Activated T-cell treated with anti-CD3 and anti-CD28 coated beads for 24 hours (primary cell): ENCODE data around the gene FOXK1.

Experiments used
- DNase-seq: peaks from one replicate; pipeline ENCODE4 v3.0.0-alpha.2; 2020; ENCODE audit warnings: low read depth

FOXK1 gene

DNA sequence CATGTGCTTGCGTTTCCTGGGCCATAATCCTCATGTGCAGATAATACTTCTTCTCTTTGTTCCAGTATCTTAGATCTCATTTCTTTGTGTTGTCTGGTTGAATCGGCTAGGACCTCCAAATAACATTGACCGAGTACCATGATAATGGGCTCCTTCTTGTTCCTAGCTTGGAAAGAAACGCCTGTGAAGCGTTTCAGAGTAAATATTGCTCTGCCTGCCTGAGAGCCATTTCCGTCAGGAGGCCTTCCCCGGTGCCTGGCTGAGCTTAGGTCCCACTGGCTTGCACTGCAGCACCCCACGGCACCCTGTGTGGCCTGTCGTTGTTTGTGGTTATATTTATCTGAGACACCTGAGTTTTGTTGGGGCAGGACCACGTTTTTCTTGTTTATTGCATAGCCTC lies 17.7 kb downstream of the FOXK1 start:
- no peak for DNase-seq

DNA sequence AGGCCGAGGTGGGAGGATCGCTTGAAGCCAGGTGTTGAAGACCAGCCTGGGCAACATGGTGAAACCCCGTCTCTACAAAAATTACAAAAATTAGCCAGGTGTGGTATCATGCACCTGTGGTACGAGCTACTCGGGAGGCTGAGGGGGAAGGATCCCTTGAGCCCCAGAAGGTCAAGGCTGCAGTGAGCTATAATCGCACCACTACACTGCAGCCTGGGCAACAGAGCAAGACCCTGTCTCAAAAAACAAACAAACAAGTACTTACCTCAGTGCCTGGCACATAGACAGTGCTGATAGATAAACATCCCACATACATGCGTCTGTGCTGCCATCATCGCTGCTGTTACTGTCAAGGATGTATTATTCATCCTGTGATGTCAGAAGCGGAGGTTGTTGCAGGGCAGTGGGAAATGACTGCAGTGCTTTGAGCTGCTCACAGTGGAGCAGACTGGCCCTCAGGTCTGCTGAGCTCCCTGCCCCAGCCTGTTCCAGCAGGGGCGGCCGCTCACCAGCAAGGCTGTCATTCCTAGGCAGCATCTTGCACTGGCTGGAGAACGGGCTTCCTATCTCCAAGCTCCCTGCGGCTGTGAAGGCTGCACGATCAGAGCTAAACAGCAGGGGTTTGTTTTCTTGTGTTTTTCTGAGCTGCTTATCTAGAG lies 18.6 kb downstream of the FOXK1 start:
- no peak for DNase-seq

DNA sequence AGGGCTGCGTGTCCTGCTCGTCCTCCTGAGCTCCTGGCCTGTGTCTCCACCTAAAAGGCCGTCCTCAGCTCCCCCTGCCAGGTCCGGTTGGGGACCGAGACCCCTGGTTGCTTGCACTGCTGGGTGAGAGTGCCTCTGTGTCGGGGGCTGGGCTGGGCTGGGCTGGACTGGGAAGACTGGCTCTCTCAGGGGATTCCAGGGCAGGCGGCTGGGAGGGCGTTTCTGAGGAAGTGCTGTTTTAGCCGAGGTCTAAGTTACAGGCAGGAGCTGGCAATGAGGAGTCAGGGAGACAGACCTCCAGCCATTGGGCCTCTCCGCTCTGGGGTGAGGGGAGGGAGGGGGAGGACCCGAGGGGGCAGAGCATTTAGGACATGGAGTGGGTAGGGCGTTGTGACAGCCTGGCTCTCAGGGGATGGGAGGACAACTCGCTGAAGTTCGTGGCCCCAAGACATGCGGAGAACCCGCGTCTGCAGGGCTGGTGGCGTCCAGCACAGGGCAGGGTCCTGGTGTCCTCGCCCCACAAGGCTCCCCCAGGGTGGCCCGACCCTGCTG lies 20.9 kb downstream of the FOXK1 start:
- DNase-seq: no peak

DNA sequence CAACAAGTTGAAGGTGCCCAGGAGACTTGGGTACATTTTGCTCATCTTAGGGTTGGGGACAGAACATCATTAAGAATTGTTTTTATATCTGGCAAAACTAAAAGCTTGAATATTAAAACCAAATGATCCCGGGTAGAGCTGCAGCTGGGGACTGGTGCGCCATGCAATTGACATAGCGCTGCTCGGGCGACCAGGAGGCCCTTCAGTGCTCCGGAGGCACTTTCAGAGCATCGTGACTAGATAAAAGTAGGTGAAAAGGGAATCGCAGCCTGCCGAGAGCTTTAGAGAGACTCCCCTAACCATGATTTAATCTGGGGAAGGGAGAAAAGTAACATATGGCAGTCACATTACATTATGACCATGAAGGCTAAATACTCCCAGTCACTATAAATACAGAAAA lies 21.4 kb downstream of the FOXK1 start:
- DNase-seq: no peak

DNA sequence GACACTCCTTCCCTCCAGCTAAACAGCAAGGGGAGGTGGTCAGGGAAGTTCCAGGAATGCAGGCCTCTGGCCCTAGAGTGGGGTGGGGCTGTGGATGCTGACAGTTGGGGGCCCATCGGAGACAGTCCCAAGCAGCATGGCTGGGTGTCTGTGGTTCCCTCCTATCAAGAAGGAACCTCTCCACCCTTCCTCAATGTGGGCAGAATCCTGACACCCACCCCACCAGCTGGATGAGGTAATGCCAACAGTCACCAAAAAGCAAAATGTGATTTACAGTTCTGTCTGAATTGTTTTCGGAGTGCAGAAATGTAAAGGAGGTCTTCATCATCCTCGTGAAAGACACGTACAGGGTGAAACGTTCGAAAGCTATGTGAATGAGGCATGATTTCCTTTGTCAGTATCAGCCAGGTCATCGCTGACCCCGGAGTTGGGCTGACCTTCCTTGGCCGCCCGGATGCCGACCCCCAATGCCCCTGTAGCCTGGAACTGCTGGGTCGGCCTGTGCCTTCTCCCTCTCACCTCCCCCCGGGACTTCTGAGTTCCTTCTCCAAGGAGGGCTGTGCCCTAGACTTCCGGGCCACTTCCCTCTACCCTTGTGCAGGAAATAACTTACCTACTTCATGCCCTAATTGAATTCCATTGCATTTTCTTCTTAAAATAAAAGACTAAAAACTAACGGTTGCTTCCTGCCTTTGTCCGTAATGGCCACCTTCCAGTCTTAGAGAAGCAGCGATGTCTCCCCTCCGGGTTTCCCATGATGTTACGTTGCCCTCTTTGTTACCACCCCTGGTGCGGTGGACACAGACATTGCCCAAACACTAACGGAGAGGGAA lies 24.5 kb downstream of the FOXK1 start:
- no peak for DNase-seq

DNA sequence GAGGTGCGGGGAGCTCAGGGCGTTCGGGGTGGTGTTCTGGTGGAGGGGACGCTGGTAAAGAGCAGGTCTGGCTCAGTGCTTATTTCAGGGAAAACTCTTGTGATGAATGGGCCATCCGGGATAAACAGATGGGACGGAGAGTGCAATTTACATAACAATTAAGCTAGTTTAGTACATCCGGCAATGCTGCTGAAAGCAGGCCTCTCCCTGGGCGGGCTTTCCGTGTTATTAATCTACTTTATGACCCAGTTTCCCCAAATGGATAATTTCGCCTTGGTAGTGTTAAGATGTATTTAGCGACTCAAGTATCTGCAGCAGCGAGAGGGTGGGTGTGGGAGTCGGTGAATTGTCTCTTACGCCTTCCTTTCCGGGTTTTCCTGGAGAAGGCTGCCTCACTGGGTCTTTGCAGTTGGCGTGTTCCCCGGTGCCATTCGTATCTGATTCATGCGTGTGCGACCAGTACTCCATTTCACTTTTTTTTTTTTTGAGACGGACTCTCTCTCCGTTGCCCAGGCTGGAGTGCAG lies 25.2 kb downstream of the FOXK1 start:
- no peak for DNase-seq

DNA sequence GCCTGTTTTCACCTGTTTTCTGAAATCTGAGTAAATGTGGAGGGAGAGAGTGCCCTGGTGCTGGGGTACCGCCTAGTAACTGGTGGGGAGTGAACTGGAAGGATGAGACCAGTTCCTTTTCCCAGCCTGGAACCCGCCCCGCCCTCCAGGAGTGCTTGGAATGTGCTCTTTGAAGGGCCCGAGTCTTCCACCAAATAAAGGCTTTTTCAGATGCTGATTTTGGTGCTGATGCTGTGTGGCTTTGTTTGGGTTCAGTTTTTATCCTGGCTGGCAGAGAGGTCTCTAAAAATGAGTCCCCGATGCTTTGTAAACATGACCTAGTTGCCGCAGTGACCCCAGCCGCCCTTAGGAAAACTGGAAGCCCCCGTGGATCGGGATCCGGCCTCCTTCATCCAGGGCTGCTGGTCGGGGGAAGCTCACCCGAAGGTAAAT lies 25.9 kb downstream of the FOXK1 start:
- DNase-seq: no peak

DNA sequence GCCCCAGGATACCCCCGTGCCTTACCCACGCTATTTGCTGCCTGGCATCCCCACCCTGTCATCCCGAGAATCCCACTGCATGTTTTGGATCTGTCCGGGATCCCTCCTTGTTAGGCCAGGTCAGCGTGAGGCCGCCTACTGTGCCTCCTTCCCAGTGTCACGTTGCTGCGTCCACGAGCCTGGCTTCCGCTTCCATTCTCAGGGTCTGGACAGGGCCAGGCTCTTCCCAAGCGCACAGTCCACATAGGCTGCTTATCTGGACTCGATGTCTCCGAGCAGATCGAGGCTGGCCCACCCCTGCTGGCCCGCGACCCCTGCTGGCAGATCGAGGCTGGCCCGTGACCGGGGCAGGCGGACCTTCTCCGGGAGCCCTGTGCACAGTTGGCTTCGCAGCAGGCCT lies 27.1 kb downstream of the FOXK1 start:
- no peak for DNase-seq

DNA sequence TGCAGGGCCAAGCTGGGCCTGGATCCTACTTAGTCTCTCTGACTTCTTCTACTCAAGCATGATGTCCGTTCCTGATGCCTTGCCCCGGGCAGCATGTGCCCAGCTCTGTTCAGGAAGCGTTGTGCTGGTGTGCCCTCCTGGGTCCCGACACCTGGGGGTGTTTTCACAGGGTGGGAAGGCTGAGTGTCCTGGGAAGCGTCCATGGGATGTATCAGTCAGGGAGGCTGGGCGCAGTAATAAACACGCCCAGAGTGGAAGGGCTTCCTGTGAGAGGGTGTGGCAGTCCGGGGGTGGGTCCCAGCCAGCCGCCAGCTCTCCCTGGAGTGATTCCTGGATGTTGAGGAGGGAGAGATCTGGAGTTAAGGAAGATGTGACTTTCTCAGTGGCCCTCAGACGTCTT lies 29.0 kb downstream of the FOXK1 start:
- no peak for DNase-seq

DNA sequence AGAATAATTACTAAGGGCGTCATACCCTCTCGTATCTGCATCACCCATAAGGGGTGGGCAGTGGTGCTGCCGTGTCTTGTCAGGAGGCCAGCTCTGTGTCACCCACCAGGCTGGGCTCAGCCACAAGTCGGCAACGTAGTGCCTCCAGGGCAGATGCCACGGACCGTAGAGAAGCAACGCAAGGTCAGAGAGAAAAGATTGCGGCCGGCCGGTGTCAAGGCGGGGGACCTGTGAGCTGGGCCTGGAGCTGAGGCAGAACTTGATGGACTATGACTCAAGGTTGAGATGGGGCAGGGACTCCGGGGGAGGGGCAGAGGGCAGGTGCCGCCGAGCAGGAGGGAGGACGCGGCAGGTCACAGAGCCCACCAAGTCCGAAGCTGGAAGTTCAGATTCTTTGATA lies 29.5 kb downstream of the FOXK1 start:
- no peak for DNase-seq

DNA sequence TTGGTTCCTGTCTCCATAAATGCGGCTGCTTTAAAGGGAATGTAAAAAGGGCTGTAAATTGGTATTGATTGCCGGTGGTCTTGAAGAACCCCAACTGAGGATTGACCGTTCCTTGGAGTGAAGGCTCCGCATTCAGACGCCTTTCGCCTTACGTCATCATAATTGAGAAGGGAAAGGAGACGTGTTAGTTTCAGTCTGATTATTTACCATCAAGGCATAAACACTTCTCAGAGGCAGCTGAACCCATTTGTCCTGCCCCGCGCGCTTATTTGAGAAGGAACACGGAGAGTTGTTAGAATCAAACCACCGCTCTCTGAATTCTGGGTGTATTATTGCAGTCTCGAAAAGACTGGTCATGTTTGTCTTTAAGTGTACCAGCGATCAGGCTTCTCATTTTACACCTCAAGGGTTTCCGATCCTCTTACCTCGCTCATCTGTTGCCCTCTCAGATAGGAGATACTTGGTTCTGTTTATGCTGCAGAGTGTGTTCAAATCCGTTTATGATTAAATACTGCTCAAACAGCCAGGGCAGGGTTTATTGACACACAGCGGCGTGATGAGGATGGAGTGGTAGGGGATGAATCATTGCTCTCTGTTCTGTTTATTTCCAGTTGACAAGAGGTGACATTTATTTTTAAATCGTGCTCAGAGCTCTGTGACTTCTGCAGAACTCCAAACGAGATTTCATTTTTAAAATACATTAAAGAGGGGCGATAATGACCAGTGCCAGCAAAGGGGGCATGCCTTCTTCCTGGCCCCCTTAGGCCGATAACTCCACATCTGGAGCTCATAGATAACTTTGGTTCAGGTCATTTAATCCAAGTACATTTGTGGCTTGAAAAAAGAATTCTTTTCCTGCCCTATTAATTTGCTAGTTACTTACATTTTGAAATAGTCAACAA lies 30.4 kb downstream of the FOXK1 start:
- DNase-seq: no peak

DNA sequence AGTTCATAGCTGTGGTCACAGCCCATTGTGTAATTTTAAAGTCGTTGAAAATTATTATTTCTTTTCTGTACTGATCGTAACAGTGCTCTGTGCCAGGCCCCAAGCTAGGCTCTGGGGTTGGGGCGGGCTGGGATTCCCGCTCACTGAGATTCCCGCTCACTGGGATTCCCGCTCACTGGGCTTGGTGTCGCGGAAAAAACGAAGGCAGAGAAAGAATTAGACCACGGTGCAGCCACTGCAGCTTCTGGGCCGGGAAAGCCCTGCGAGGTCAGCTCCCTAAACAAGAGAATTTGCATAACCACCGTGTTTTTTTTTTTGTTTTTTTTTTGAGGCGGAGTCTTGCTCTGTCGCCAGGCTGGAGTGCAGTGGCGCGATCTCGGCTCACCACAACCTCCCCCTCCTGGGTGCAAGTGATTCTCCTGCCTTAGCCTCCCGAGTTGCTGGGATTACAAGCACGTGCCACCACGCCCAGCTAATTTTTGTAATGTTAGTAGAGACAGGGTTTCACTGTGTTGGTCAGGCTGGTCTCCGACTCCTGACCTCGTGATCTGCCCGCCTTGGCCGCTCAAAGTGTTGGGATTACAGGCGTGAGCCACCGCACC lies 31.2 kb downstream of the FOXK1 start:
- DNase-seq: no peak

DNA sequence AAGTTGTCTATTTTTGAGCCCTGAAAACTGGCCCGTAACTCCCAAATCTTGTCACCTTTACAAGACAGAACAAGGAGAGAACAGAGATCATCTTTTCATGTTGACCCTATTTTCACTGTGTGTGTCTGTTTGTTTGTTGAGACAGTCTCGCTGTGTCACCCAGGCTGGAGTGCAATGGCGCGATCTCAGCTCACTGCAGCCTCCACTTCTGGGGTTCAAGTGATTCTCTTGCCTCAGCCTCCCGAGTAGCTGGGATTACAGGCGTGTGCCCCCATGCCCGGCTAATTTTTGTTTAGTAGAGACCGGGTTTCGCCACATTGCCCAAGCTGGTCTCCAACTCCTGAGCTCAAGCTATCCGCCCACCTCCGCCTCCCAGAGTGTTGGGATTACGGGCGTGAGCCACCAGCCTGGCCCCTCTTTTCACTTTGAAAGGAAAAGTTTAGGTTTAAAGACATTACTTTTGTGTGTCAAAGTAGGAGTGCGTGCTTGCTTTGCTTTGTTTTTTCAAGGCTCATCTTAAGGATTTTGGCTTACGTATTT lies 32.1 kb downstream of the FOXK1 start:
- DNase-seq: no peak

DNA sequence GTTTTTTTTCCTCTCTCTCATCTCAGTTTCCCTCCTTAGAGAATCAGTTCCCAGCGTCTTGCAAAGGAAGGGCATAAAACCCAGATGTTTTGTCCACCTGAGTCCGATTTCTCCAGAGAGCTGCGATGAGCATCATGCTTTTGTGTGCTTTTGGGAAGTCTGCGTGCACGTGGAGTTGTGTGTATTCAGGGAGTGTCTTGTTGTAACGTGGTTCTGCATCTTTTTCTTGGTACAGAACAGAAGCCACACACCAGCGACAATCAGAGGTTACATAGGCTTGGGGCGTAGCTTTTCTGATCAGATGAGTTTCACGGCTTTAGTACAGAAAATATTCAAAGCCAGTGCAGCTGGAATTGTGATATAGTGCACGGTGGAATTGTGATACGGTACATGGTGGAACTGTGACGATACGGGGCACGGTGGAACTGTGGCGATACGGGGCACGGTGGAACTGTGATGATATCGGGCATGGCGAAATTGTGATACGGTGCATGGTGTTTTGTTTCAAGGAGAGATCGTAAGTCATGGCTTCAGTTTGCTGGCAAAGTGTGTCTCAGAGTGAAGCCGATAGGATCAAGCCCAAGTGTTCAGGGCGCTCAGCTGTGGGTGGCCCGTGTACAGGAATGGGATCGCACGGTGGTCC lies 32.8 kb downstream of the FOXK1 start:
- no peak for DNase-seq

DNA sequence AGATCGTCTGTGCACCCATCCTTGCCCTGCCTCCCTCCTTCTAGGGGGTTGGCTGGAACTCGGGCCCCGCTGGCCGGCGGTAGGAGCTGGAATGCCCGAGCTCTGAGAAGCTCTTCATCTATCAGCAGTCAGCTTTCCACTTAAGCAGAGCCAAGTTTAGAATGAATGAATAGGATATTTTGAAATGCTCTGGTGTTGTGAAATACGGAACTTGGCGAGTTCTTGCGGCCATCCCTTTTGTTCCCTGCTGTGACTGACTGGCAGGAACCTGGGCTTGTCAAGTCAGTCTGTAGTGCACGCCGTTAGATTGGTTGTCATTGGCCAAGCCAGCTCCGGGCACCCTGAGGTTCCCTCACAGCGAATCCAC lies 33.3 kb downstream of the FOXK1 start:
- no peak for DNase-seq

DNA sequence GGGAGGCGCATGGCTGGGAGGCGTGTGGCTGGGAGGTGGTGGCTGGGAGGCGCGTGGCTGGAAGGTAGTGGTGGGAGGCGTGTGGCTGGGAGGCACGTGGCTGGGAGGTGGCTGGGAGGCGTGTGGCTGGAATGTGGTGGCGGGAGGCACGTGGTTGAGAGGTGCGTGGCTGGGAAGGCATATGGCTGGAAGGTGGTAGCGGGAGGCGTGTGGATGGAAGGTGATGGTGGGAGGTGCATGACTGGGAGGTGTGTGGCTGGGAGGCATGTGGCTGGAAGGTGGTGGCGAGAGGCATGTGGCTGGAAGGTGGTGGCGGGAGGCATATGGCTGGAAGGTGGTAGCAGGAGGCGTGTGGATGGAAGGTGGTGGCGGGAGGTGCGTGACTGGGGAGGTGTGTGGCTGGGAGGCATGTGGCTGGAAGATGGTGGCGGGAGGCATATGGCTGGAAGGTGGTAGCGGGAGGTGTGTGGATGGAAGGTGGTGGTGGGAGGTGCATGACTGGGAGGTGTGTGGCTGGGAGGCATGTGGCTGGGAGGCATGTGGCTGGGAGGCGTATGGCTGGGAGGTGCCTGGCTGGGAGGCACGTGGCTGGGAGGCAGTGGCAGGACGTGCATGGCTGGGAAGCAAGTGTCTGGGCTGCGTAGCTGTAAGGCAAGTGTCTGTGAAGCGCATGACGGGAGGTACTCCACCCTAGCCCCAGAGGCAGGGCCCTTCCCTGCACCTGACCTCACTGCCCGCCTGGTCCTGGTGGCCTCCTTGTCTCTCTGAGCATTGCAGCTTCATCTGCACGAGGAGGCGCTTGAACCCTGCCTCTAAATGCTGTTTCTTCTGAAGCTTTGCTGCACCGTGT lies 35.1 kb downstream of the FOXK1 start:
- no peak for DNase-seq

DNA sequence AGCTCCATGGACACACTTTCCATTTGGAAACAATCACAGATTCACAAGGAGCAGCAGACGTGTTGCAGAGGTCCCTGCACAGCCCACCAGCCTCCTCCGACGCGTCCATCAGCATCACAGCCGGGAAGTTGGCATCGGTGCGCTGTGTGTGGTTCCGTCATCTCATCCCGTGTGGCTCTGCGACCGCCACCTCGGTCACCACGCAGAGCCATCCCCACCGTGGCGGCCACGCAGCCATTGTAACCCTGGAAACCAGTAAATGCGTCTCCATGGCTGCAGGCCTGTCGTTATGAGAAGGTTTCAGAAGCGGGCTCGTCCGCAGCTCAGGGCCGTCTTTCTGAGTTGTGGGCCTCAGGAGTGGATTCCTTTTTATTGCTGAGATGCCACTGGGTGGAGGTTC lies 36.0 kb downstream of the FOXK1 start:
- no peak for DNase-seq

DNA sequence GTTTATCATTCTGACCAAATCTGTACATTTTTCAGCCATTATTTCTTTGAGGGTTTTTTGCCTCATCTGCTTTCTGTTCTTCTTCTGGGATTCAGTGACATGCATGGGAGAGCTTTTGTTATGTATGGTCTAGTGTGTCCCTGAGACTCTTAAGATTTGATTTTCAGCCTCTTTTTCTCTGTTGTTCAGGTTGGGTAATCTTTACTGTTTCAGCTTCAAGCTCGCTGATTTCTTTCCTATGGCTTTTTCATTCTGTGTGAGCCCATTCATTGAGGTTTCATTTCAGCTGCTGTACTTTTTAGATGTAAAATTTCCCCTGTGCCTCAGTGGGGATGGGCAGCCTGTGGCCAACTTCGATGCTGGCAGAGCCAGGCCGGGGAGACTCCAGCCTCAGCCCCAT lies 38.1 kb downstream of the FOXK1 start:
- DNase-seq: no peak

DNA sequence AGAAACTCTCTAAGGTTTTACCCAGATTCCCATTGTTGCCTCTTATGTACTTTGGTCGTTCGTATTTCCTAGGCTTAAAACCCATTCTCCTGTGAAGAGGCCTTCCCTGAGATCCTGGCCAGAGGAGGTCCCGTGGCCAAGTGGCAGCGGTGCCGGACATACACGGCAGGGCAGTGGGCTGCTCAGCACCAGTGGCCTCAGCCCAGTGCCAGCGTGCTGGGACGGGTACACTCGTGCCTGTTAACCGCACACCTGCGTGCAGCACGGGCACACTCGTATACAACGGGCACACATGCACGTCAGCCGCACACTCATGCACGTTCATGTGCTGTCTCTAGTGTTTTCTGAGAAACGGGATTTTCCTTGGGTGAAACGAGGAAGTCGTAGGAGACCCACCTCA lies 40.2 kb downstream of the FOXK1 start:
- DNase-seq: no peak
